ENCODE results near the gene CTNS. TPM values are rescaled to one million over a fixed set of nuclear protein-coding genes. Genes with fewer than 3 reads are reported as not detected.

CTNS gene
- 14.5 and 19.0 TPM in 2 replicates for total RNA-seq

GRCh38 chr17:3636154-3636907 lies at the start of gene CTNS, which contains the start of gene SHPK:
Gene CTNS, plus strand, starts transcription at chr17:3636760. Its CDS starts 3,447 bp downstream, at chr17:3640207.
Gene SHPK, minus strand, starts transcription at chr17:3636250. Its CDS starts 31 bp downstream, at chr17:3636219.

GRCh38 chr17:3668279-3669084 lies 31.9 kb downstream of the CTNS start, which contains the start of the genes EMC6 and TAX1BP3:
Gene EMC6, plus strand, starts transcription at chr17:3668812. Its CDS starts 335 bp downstream, at chr17:3669147.
Gene TAX1BP3, minus strand, starts transcription at chr17:3668578. Its CDS starts 52 bp downstream, at chr17:3668526.

GRCh38 chr17:3695723-3696411 lies 59.3 kb downstream of the CTNS start, which contains the start of gene P2RX5:
Gene P2RX5, minus strand, starts transcription at chr17:3696155. Its CDS starts 150 bp downstream, at chr17:3696005.

Other genes starting within 250 kb of the CTNS start
- gene OR1E1, start 238.3 kb upstream of the CTNS start, total RNA-seq = not detected in 2 replicates
- not detected in 2 replicates for gene OR3A3, start 225.4 kb upstream of the CTNS start, total RNA-seq
- not detected in 2 replicates for gene OR1E2, start 202.9 kb upstream of the CTNS start, total RNA-seq
- gene SPATA22, start 164.9 kb upstream of the CTNS start, total RNA-seq = not detected in 2 replicates
- 0.05 and 0.30 TPM in 2 replicates for gene ASPA, start 160.8 kb upstream of the CTNS start, total RNA-seq
- gene TRPV3, start 78.9 kb upstream of the CTNS start, total RNA-seq = 0.65 and 1.2 TPM in 2 replicates
- 1.5 and 3.6 TPM in 2 replicates for gene TRPV1, start 27.3 kb upstream of the CTNS start, total RNA-seq
- 11.3 and 11.4 TPM in 2 replicates for gene SHPK, start 510 bp upstream of the CTNS start, total RNA-seq
- 255 and 301 TPM in 2 replicates for gene TAX1BP3, start 31.8 kb downstream of the CTNS start, total RNA-seq
- 13.9 and 16.3 TPM in 2 replicates for gene EMC6, start 32.1 kb downstream of the CTNS start, total RNA-seq
- 2.5 and 2.7 TPM in 2 replicates for gene P2RX5, start 59.4 kb downstream of the CTNS start, total RNA-seq
- 1.2 and 4.1 TPM in 2 replicates for gene HASPIN, start 87.1 kb downstream of the CTNS start, total RNA-seq
- gene ITGAE, start 164.4 kb downstream of the CTNS start, total RNA-seq = 9.1 and 21.7 TPM in 2 replicates
- gene NCBP3, start 209.5 kb downstream of the CTNS start, total RNA-seq = 24.6 and 31.0 TPM in 2 replicates